Sigmoid colon (tissue), 7 donors: ENCODE measurements around the gene GPR142. TPM values are rescaled to one million over a fixed set of nuclear protein-coding genes. Genes with fewer than 3 reads are reported as not detected.

Experiments
- DNase-seq: peaks from one replicate; pipeline ENCODE4 v3.0.0-alpha.2; 2019
- H3K27ac ChIP-seq, 4 donors: fragments of 200-600 bp; sonication (generic); one replicate each; pipeline ENCODE4 v1.5.1; 2016 to 2019; ENCODE audit warnings: mild to moderate bottlenecking in 1 of 4
- H3K27me3 ChIP-seq, 3 donors: fragments of 200-600 bp; sonication (generic); one replicate each; pipeline ENCODE4 v1.5.1; 2019; ENCODE audit warnings: mild to moderate bottlenecking in 1 of 3
- H3K36me3 ChIP-seq, 4 donors: fragments of 200-600 bp; sonication (generic); one replicate each; pipeline ENCODE4 v1.5.1; 2016 to 2019
- H3K4me1 ChIP-seq, 4 donors: fragments of 200-600 bp; sonication (generic); one replicate each; pipeline ENCODE4 v1.5.1; 2017 to 2019
- H3K4me3 ChIP-seq, 4 donors: fragments of 200-600 bp; sonication (generic); one replicate each; pipeline ENCODE4 v1.5.1; 2017 to 2019; ENCODE audit warnings: mild to moderate bottlenecking in 2 of 4, moderate library complexity in 1 of 4
- H3K9me3 ChIP-seq, 4 donors: fragments of 200-600 bp in 3 of 4; sonication (generic) in 3 of 4; one replicate each; pipeline versions ENCODE4 v1.5.1 to v1.6.1; 2013 to 2019
- CTCF ChIP-seq, 4 experiments: fragments of 450-650 bp in 3 of 4; fragments of 200-600 bp in 1 of 4; IDR thresholded peaks; one replicate each; pipeline ENCODE4 v1.5.1; 2016 to 2019; ENCODE audit warnings: antibody characterized with exemption in 4 of 4, mild to moderate bottlenecking in 3 of 4, moderate library complexity in 2 of 4
- EP300 ChIP-seq, 4 donors: sonication (generic); formaldehyde crosslinking; IDR thresholded peaks; one replicate each; pipeline ENCODE4 v1.6.1; 2017; ENCODE audit warnings: antibody characterized with exemption in 4 of 4
- POLR2A ChIP-seq, 2 donors: fragments of 450-650 bp; IDR thresholded peaks; one replicate each; pipeline ENCODE4 v1.6.1; 2016; ENCODE audit warnings: antibody characterized with exemption in 2 of 2, mild to moderate bottlenecking in 2 of 2, moderate library complexity in 2 of 2
- POLR2AphosphoS5 ChIP-seq, 4 donors: sonication (generic); formaldehyde crosslinking; IDR thresholded peaks; one replicate each; pipeline ENCODE4 v1.6.1; 2017; ENCODE audit warnings: antibody characterized with exemption in 4 of 4
- WGBS, 2 donors: extraction: QIAGEN DNeasy Blood & Tissue Kit; methylation state at CpG; one replicate each; pipeline ENCODE4 v1.1.7; 2013; 5-methylcytosine and 5-hydroxymethylcytosine counted together
- intact Hi-C: fragments of 100-400 bp; cut with DNase I; formaldehyde crosslinking; loops from one replicate; pipeline ENCODE4 v1.15.1; 2023
- polyA plus RNA-seq, 3 donors: library from polyadenylated mRNA; stranded (reverse); fragments of 200-250 nt; gene quantifications; one replicate each; pipeline ENCODE4 v1.2.3, GENCODE V29; 2013
- total RNA-seq, 4 donors: library from RNA; depleted of rRNA; stranded (reverse); fragments of >200 nt; gene quantifications; one replicate each; pipeline ENCODE4 v1.1.0, GENCODE V29; 2016
- donor health status: healthy with polysubstance abuse.
- donor health status: Bipolar disorder and iron deficiency.
- donor health status: healthy.

Gene GPR142
- total and polyA plus RNA-seq, 7 donors = 0.16 to 1.8 TPM; not detected in 5

GRCh38 chr17:74408262-74408661, 41.0 kb downstream of the GPR142 start:
- WGBS, 2 donors = 67 to 68% methylated on average over 3 of the region's 3 CpGs
- Histone ChIP-seq H3K36me3 (no peaks in the 10 kb centered on the region), H3K9me3 (no peaks in the 10 kb centered on the region), H3K4me1 (no peaks in the 10 kb centered on the region), H3K27me3 (peaks cover 3 to 14% (median 6%) of the 10 kb centered on the region in 3 donors), H3K4me3 (no peak overlapping the region), H3K27ac (no peak overlapping the region)
- DNase-seq = no peak
- no peak for TF ChIP-seq POLR2AphosphoS5 (IDR thresholded peaks at IDR 0.05)
- TF ChIP-seq EP300 (IDR thresholded peaks at IDR 0.05) = no peak
- no peak for TF ChIP-seq POLR2A (IDR thresholded peaks at IDR 0.05)
- no peak for TF ChIP-seq CTCF (IDR thresholded peaks at IDR 0.05)
- intact Hi-C loops = no loop called here

- Histone ChIP-seq H3K27me3 (peaks cover 3 to 13% (median 6%) of the 10 kb centered on the region in 3 donors), H3K4me1 (no peaks in the 10 kb centered on the region), H3K27ac (no peak overlapping the region), H3K36me3 (no peaks in the 10 kb centered on the region), H3K4me3 (no peak overlapping the region), H3K9me3 (no peaks in the 10 kb centered on the region)
- TF ChIP-seq POLR2A (IDR thresholded peaks at IDR 0.05) = no peak
- no peak for TF ChIP-seq EP300 (IDR thresholded peaks at IDR 0.05)
- no peak for TF ChIP-seq POLR2AphosphoS5 (IDR thresholded peaks at IDR 0.05)
- TF ChIP-seq CTCF (IDR thresholded peaks at IDR 0.05) = no peak
- no peak for DNase-seq
- 35 to 65% methylated on average over 4 of the region's 4 CpGs for WGBS, 2 donors
- intact Hi-C loops = no loop called here
Measured at GRCh38 chr17:74408815-74409214, 41.5 kb downstream of the GPR142 start.

- intact Hi-C loops = no loop called here
- no peak overlapping the region for H3K4me3 ChIP-seq
Measured at GRCh38 chr17:74410001-74410443, 42.7 kb downstream of the GPR142 start.

GRCh38 chr17:74412581-74412980, 45.3 kb downstream of the GPR142 start:
- Histone ChIP-seq H3K27ac (no peak overlapping the region), H3K4me3 (no peak overlapping the region), H3K4me1 (no peaks in the 10 kb centered on the region), H3K9me3 (no peaks in the 10 kb centered on the region), H3K36me3 (no peaks in the 10 kb centered on the region), H3K27me3 (no peaks in the 10 kb centered on the region)
- no peak for DNase-seq
- intact Hi-C loops = no loop called here
- 94% methylated on average over 8 of the region's 8 CpGs for WGBS, 2 donors
- TF ChIP-seq POLR2AphosphoS5 (IDR thresholded peaks at IDR 0.05) = no peak
- TF ChIP-seq POLR2A (IDR thresholded peaks at IDR 0.05) = no peak
- TF ChIP-seq EP300 (IDR thresholded peaks at IDR 0.05) = no peak
- TF ChIP-seq CTCF (IDR thresholded peaks at IDR 0.05) = no peak

More at GRCh38 chr17:74410001-74410443, 42.7 kb downstream of the GPR142 start:
- Histone ChIP-seq H3K9me3 (no peaks in the 10 kb centered on the region), H3K27ac (no peak overlapping the region), H3K36me3 (no peaks in the 10 kb centered on the region), H3K4me1 (no peaks in the 10 kb centered on the region), H3K27me3 (peaks cover 0 to 3% (median 0%) of the 10 kb centered on the region in 3 donors)
- 48 to 66% methylated on average over 4 of the region's 4 CpGs for WGBS, 2 donors
- TF ChIP-seq POLR2A (IDR thresholded peaks at IDR 0.05) (no peak), CTCF (IDR thresholded peaks at IDR 0.05) (no peak), POLR2AphosphoS5 (IDR thresholded peaks at IDR 0.05) (no peak), EP300 (IDR thresholded peaks at IDR 0.05) (no peak)
- no peak for DNase-seq

- intact Hi-C loops = no loop called here
- no peaks in the 10 kb centered on the region for H3K27me3 ChIP-seq
Measured at GRCh38 chr17:74413491-74413890, 46.2 kb downstream of the GPR142 start.

More at GRCh38 chr17:74413491-74413890, 46.2 kb downstream of the GPR142 start:
- Histone ChIP-seq H3K27ac (no peak overlapping the region), H3K9me3 (no peaks in the 10 kb centered on the region), H3K4me1 (no peaks in the 10 kb centered on the region), H3K36me3 (no peaks in the 10 kb centered on the region), H3K4me3 (no peak overlapping the region)
- 82 to 88% methylated on average over 7 of the region's 7 CpGs for WGBS, 2 donors
- TF ChIP-seq CTCF (IDR thresholded peaks at IDR 0.05) = no peak
- no peak for TF ChIP-seq POLR2AphosphoS5 (IDR thresholded peaks at IDR 0.05)
- no peak for TF ChIP-seq EP300 (IDR thresholded peaks at IDR 0.05)
- TF ChIP-seq POLR2A (IDR thresholded peaks at IDR 0.05) = no peak
- DNase-seq = no peak
